B cell (primary cell): Measurements from ENCODE around the gene RNPEPL1. TPM values are rescaled to one million over a fixed set of nuclear protein-coding genes. Genes with fewer than 3 reads are reported as not detected.

Experiments used
- ATAC-seq: fragments of 200-7000 bp; cut with Tn5 transposase; one replicate; pipeline ENCODE4 v1.10.0; 2021; ENCODE audit warnings: low read depth, mild to moderate bottlenecking, moderate number of reproducible peaks, moderate library complexity
- CTCF ChIA-PET: fragments of 350-600 bp; sonication (Branson Sonifier 250); formaldehyde crosslinking; loops from one replicate; lab custom pipeline; 2021; ENCODE audit warnings: antibody characterized with exemption, inconsistent platforms; lab: Charles Lee
- POLR2A ChIA-PET: fragments of 350-600 bp; sonication (Branson Sonifier 250); formaldehyde crosslinking; loops from one replicate; lab custom pipeline; 2021; ENCODE audit warnings: antibody characterized with exemption; lab: Charles Lee
- DNase-seq: peaks from one replicate; pipeline ENCODE4 v3.0.0; 2013
- H2AFZ ChIP-seq: 2 replicates; pipeline ENCODE4 v1.6.1; 2012; ENCODE audit warnings: mild to moderate bottlenecking, low read depth, low read length; ENCODE audit not compliant: insufficient read depth, poor library complexity, severe bottlenecking
- H3K27ac ChIP-seq, 2 donors: 1 replicate in 1 of 2; 2 replicates in 1 of 2; pipeline ENCODE4 v1.5.1; 2012 to 2013; ENCODE audit warnings: low read length in 2 of 2, mild to moderate bottlenecking in 2 of 2, moderate library complexity in 1 of 2
- H3K27me3 ChIP-seq, 4 experiments: fragments of 200-600 bp in 1 of 4; sonication (generic) in 1 of 4; replicated peaks in 1 of 4; 1 replicate in 2 of 4; 2 replicates in 2 of 4; pipeline versions ENCODE4 v1.6.1 to v1.7.0; 2013 to 2016; ENCODE audit warnings: low read length in 3 of 4, mild to moderate bottlenecking in 2 of 4, mixed read lengths in 1 of 4, moderate library complexity in 1 of 4; ENCODE audit not compliant: insufficient read depth in 4 of 4, control insufficient read depth in 3 of 4; ENCODE audit errors: control extremely low read depth in 1 of 4
- H3K36me3 ChIP-seq, 2 experiments: replicated peaks in 1 of 2; 1 replicate in 1 of 2; 2 replicates in 1 of 2; pipeline versions ENCODE4 v1.6.1 to v1.7.1; 2013; ENCODE audit warnings: low read length in 1 of 2; ENCODE audit not compliant: insufficient read depth in 2 of 2, control insufficient read depth in 1 of 2; ENCODE audit errors: control extremely low read depth in 1 of 2, extremely low read depth in 1 of 2
- H3K4me1 ChIP-seq, 2 donors: fragments of 200-600 bp in 1 of 2; sonication (generic) in 1 of 2; 1 replicate in 1 of 2; 2 replicates in 1 of 2; pipeline versions ENCODE4 v1.5.1 to v1.6.1; 2013 to 2017; ENCODE audit warnings: low read length in 2 of 2; ENCODE audit not compliant: control insufficient read depth in 2 of 2, insufficient read depth in 2 of 2
- H3K4me2 ChIP-seq: replicated peaks from 2 replicates; pipeline ENCODE3; 2012; ENCODE audit warnings: mild to moderate bottlenecking, low read depth, low read length; ENCODE audit not compliant: poor library complexity, severe bottlenecking
- H3K4me3 ChIP-seq, 5 experiments: fragments of 200-600 bp in 1 of 5; sonication (generic) in 1 of 5; 1 replicate in 3 of 5; 2 replicates in 2 of 5; pipeline versions ENCODE4 v1.5.1 to v1.7.0; 2011 to 2016; ENCODE audit warnings: low read length in 4 of 5, mild to moderate bottlenecking in 4 of 5, low read depth in 2 of 5, control low read depth in 1 of 5, moderate library complexity in 1 of 5; ENCODE audit not compliant: insufficient read depth in 1 of 5; ENCODE audit errors: control extremely low read depth in 1 of 5, extremely low read depth in 1 of 5
- H3K79me2 ChIP-seq: fragments of 200-600 bp; sonication (generic); one replicate; pipeline ENCODE4 v1.6.0; 2016; ENCODE audit warnings: low read length; ENCODE audit not compliant: control insufficient read depth, insufficient read depth
- H3K9ac ChIP-seq: fragments of 200-600 bp; sonication (generic); 2 replicates; pipeline ENCODE4 v1.6.1; 2017; ENCODE audit warnings: mild to moderate bottlenecking, low read length, moderate library complexity
- H3K9me3 ChIP-seq, 3 donors: one replicate each; pipeline versions ENCODE4 v1.6.1 to v1.7.1; 2013; ENCODE audit warnings: low read length in 2 of 3; ENCODE audit not compliant: control insufficient read depth in 2 of 3, insufficient read depth in 1 of 3; ENCODE audit errors: control extremely low read depth in 1 of 3
- H4K20me1 ChIP-seq: 2 replicates; pipeline ENCODE4 v1.6.0; 2012; ENCODE audit warnings: mild to moderate bottlenecking, low read length; ENCODE audit not compliant: insufficient read depth, control insufficient read depth, poor library complexity, severe bottlenecking
- H3K27ac Mint-ChIP-seq: one replicate; pipeline ENCODE4 v1.8.0; 2021; ENCODE audit warnings: mixed read lengths
- H3K27me3 Mint-ChIP-seq: one replicate; pipeline ENCODE4 v1.8.0; 2021; ENCODE audit warnings: mixed read lengths
- H3K4me1 Mint-ChIP-seq: one replicate; pipeline ENCODE4 v1.8.0; 2021; ENCODE audit warnings: mixed read lengths
- H3K4me3 Mint-ChIP-seq: one replicate; pipeline ENCODE4 v1.8.0; 2021; ENCODE audit warnings: mixed read lengths
- H3K9me3 Mint-ChIP-seq: one replicate; pipeline ENCODE4 v1.8.0; 2022; ENCODE audit warnings: mixed read lengths; ENCODE audit not compliant: insufficient read depth
- EZH2 ChIP-seq: IDR thresholded peaks from 2 replicates; pipeline ENCODE4 v1.6.1; 2012; ENCODE audit warnings: borderline replicate concordance, low read depth, mild to moderate bottlenecking, moderate library complexity, low read length; ENCODE audit not compliant: insufficient read depth, poor library complexity, severe bottlenecking
- WGBS: methylation state at CpG from one replicate; pipeline ENCODE4 v1.1.5; 2013; ENCODE audit warnings: missing lambda C conversion rate; ENCODE audit not compliant: insufficient coverage; 5-methylcytosine and 5-hydroxymethylcytosine counted together
- intact Hi-C: fragments of 100-400 bp; cut with micrococcal nuclease; formaldehyde crosslinking; loops from one replicate; pipeline ENCODE4 v1.10.0; 2022
- polyA plus RNA-seq: library from polyadenylated mRNA; depleted of rRNA; stranded (reverse); fragments of >200 nt; gene quantifications from 2 replicates; pipeline ENCODE4 v1.2.3, GENCODE V29; 2012
- total RNA-seq, 2 donors: library from RNA; stranded (reverse); fragments of 120-200 nt in 1 of 2; gene quantifications; 1 replicate in 1 of 2; 2 replicates in 1 of 2; pipeline versions ENCODE4 v1.2.3 to v1.2.4, GENCODE V29; 2013 to 2022
- TF ChIP-seq, protein P1 (sequence below): fragments of 200-600 bp; IDR thresholded peaks from one replicate; pipeline ENCODE4 v1.8.0; 2022; ENCODE audit warnings: antibody characterized with exemption, mild to moderate bottlenecking

RNPEPL1 gene
- total and polyA plus RNA-seq, 2 donors (not counting 1 experiment from before 2014, with no cell fraction given): 103 to 109 TPM

DNA sequence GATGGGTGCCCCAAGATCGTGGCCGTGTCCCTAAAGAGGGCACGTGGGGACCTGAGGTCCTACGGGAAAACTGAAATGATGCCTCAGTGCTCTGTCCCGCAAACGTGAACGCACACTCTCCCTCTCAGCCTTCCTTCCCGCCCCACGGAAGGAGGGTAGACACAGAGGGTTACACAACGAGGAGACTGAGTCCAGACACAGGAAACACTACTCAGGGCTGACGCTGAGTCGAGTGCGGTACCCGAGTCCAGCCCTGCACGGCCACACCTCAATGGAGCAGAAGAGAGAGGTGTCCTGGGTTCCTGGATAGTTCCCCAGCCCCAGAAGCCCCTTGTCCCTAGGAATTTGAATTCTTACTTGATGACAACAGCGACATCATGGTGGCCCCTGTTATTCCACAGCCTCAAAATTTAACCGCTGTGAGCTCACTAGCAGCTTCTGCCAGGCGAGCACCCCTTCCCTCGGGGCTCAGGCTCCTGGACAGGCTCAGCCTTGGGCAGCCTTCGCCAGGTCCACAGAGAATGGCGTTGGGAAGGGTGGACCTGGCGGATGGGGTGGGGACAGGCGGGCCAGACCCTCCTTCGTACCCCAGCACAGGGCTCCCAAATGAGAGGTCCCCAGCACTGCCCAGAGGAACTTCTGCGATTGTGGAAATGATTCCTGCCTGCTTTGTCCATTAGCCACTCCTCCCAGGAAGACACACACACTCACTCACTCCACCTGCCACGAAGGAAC, 980 bp upstream of the RNPEPL1 start:
- DNase-seq (peak; percentile 55), ATAC-seq (no peak)
- Mint-ChIP-seq H3K27me3 (no peaks in the 10 kb centered on the region), H3K4me3 (peak overlapping the region; percentile 91), H3K27ac (peak overlapping the region; percentile 93), H3K9me3 (no peaks in the 10 kb centered on the region), H3K4me1 (peaks cover 74% of the 10 kb centered on the region)
- Histone ChIP-seq H3K27ac (peak overlapping the region; percentile 75 to 79), H3K9me3 (no peaks in the 10 kb centered on the region), H3K4me1 (peaks cover 57 to 67% of the 10 kb centered on the region in 2 donors), H3K27me3 (no peaks in the 10 kb centered on the region), H3K9ac (peak overlapping the region; percentile 70), H3K4me3 (peak overlapping the region; percentile 43 to 76 (median 58)), H3K79me2 (peaks cover 67% of the 10 kb centered on the region), H2AFZ (peak overlapping the region; percentile 77), H3K36me3 (peaks cover 0 to 14% of the 10 kb centered on the region in 2 experiments), H3K4me2 (peak overlapping the region; percentile 97), H4K20me1 (peaks cover 43% of the 10 kb centered on the region)
- ChIA-PET POLR2A (interaction anchor here (0.6 to 3.7 kb wide), 4 partner anchors 10 to 130 kb away, joined by 3 to 97 read pairs (median 4); partner anchors contain the start of genes ANKMY1 and CAPN10), CTCF (interaction anchor here (2.0 to 7.8 kb wide), 6 partner anchors 10 to 53 kb away, joined by 5 to 126 read pairs (median 13); partner anchors contain the start of genes ANKMY1 and CAPN10)
- 33% methylated on average over 25 of the region's 26 CpGs for WGBS
- intact Hi-C loops: loop anchor here (10.0 kb wide), 1 partner anchor 537 kb away; the partner anchor contains the start of gene MTERF4
- no peak for TF ChIP-seq EZH2
- TF ChIP-seq, protein P1, sequence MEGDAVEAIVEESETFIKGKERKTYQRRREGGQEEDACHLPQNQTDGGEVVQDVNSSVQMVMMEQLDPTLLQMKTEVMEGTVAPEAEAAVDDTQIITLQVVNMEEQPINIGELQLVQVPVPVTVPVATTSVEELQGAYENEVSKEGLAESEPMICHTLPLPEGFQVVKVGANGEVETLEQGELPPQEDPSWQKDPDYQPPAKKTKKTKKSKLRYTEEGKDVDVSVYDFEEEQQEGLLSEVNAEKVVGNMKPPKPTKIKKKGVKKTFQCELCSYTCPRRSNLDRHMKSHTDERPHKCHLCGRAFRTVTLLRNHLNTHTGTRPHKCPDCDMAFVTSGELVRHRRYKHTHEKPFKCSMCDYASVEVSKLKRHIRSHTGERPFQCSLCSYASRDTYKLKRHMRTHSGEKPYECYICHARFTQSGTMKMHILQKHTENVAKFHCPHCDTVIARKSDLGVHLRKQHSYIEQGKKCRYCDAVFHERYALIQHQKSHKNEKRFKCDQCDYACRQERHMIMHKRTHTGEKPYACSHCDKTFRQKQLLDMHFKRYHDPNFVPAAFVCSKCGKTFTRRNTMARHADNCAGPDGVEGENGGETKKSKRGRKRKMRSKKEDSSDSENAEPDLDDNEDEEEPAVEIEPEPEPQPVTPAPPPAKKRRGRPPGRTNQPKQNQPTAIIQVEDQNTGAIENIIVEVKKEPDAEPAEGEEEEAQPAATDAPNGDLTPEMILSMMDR: no peak
